ENCODE data around the gene SPOCK1. TPM values are rescaled to one million over a fixed set of nuclear protein-coding genes. Genes with fewer than 3 reads are reported as not detected.

SPOCK1 gene
- total RNA-seq, 1 experiment from 2014 or later: 10.9 TPM

DNA sequence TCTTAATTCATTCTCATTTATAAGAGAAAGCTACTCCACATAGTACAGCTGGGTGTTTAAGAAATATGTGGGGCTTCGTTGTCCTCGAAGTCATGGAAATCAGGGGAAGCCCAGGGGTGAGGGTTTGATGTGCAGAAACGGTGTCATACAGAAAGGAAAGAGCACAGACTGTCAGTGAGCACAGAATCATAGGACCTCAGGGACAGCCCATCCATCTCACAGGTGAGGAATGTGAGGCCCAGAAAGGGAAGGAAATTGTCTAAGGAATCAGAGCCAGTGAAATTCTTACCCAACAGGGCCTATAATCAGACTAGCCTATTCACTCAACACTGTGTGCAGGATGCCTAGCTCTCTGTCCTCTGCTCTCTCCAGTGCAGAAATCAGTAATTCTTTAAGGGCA lies 535.6 kb downstream of the SPOCK1 start:
- Histone ChIP-seq H3K4me1 (ENCODE audit: insufficient read depth, low read length) (no peaks in the 10 kb centered on the region), H2BK12ac (ENCODE audit: insufficient read length, low read depth, low read length) (no peak overlapping the region), H3K79me1 (ENCODE audit: insufficient read depth, low read depth, low read length, poor library complexity, severe bottlenecking) (no peaks in the 10 kb centered on the region), H4K20me1 (ENCODE audit: control insufficient read depth, insufficient read depth, insufficient read length) (no peaks in the 10 kb centered on the region), H3T11ph (ENCODE audit: low read length) (no peak overlapping the region), H3K23ac (ENCODE audit: insufficient read length, low read depth, low read length) (no peak overlapping the region), H2AFZ (ENCODE audit: low read length) (no peak overlapping the region), H2BK20ac (ENCODE audit: low read depth, low read length, poor library complexity, severe bottlenecking) (no peak overlapping the region), H3K56ac (ENCODE audit: insufficient read length, low read depth, low read length) (no peak overlapping the region), H2BK5ac (ENCODE audit: insufficient read length, low read length) (no peak overlapping the region), H2BK15ac (ENCODE audit: low read depth, low read length) (no peak overlapping the region), H4K8ac (replicated peaks; ENCODE audit: insufficient read length, low read depth, low read length) (no peak overlapping the region), H3K14ac (ENCODE audit: insufficient read depth, low read length) (no peak overlapping the region), H3K9me3 (ENCODE audit: control insufficient read depth, low read depth, low read length) (no peaks in the 10 kb centered on the region), H2AK5ac (ENCODE audit: insufficient read length, low read length) (no peak overlapping the region), H3K18ac (ENCODE audit: insufficient read length, low read depth, low read length) (no peak overlapping the region), H2BK120ac (ENCODE audit: low read depth, low read length, poor library complexity, severe bottlenecking) (no peak overlapping the region), H3K27me3 (ENCODE audit: insufficient read depth, low read length) (no peaks in the 10 kb centered on the region), H4K91ac (ENCODE audit: insufficient read length, low read depth, low read length) (no peak overlapping the region), H3K9ac (ENCODE audit: extremely low read depth, insufficient read length, low read length) (no peak overlapping the region), H3K23me2 (ENCODE audit: insufficient read length, low read depth, low read length, poor library complexity, severe bottlenecking) (no peaks in the 10 kb centered on the region), H3K79me2 (ENCODE audit: insufficient read depth, low read length) (no peaks in the 10 kb centered on the region), H4K5ac (ENCODE audit: insufficient read length, low read depth, low read length) (no peak overlapping the region), H3K27ac (ENCODE audit: insufficient read length, low read depth, low read length) (no peak overlapping the region), H3K4ac (ENCODE audit: low read depth, low read length) (no peak overlapping the region), H3K4me2 (ENCODE audit: insufficient read depth, insufficient read length, low read length) (no peak overlapping the region)
- Mint-ChIP-seq H3K36me3 (ENCODE audit: insufficient read depth in 1 of 3, low read depth in 3 of 3) (peaks cover 0 to 7% (median 0%) of the 10 kb centered on the region in 3 experiments; a peak in 2 of 7 replicates), H3K4me1 (peaks cover 12% of the 10 kb centered on the region in 2 experiments), H3K27ac (no peak overlapping the region; a peak in 1 of 7 replicates), H3K4me3 (no peak overlapping the region), H3K27me3 (ENCODE audit: low read depth) (no peaks in the 10 kb centered on the region), H3K9me3 (peaks cover 4 to 6% of the 10 kb centered on the region in 2 experiments; a peak in 3 of 5 replicates)
- TF ChIP-seq, protein P1, sequence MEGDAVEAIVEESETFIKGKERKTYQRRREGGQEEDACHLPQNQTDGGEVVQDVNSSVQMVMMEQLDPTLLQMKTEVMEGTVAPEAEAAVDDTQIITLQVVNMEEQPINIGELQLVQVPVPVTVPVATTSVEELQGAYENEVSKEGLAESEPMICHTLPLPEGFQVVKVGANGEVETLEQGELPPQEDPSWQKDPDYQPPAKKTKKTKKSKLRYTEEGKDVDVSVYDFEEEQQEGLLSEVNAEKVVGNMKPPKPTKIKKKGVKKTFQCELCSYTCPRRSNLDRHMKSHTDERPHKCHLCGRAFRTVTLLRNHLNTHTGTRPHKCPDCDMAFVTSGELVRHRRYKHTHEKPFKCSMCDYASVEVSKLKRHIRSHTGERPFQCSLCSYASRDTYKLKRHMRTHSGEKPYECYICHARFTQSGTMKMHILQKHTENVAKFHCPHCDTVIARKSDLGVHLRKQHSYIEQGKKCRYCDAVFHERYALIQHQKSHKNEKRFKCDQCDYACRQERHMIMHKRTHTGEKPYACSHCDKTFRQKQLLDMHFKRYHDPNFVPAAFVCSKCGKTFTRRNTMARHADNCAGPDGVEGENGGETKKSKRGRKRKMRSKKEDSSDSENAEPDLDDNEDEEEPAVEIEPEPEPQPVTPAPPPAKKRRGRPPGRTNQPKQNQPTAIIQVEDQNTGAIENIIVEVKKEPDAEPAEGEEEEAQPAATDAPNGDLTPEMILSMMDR (conservative IDR thresholded peaks at IDR 0.05): no peak
- no CpG with 5 or more reads among the region's 3 CpGs for WGBS (ENCODE audit: extremely low coverage, insufficient read length, low lambda C conversion rate)
- DNase-seq: no peak

All from H9 (cell line).